NCI-H2107 treated with DMSO at 0.1 percent for 48 hours (cell line): Measurements from ENCODE around the gene TAS2R50.
"Not testable (repeated sequence)": the region's sequence is repeated elsewhere in the genome, so short reads cannot be mapped to it uniquely, and the experiment has no call there.

Experiments used
- DNase-seq: peaks from one replicate; lab custom pipeline; 2025; ENCODE audit not compliant: unreplicated experiment; lab: John Stamatoyannopoulos, UW

The TAS2R50 gene

DNA sequence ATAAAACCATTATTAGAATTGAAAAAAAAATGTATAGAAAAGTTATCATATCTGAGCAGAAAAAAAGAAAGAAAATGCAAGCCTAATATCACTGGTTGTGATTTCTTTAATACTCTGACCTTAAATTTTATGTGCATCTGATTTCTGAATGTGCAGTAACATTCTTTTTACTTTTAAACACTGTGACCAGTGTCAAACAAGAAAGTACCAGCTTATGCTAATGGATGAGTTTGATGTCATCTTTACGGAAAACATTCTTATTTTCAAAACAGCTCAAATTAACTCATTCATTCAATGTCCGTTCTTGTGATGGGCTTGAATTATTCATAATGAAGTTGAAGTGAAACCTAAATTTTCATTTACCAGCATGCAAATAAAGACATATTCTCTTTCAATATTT, at the start of gene TAS2R50:
Gene TAS2R50, minus strand, starts transcription at position 101 of the 400 bp plus-strand sequence. Its CDS starts 52 bp downstream, at position 49.
- no peak for DNase-seq

DNA sequence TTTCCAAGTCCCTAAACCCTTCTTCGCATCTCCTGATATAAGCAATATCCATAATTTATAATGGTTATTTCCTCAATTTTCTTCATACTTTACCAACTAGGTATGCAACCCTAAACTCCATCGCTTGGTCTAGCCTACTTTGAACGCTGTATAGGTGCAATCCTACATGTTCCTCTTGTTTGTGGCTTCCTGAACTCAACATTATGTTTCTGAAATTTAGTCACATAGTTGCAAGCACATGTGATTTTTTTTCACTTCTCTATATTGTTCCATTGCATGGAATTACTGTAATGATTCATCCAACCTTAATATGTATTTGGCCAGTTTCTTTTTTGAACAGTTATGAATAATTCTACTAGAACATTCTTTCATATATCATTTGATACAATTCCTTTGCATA, 47.2 kb upstream of the TAS2R50 start:
- not testable (repeated sequence) for DNase-seq

- no peak for DNase-seq
These were observed 44.6 kb upstream of the TAS2R50 start, which contains the start of gene TAS2R31 for GRCh38 chr12:11031307-11031706. Gene TAS2R31 (minus strand): TSS chr12:11031407. CDS start chr12:11031335, 72 bp downstream.

GRCh38 chr12:11026118-11026517, 39.4 kb upstream of the TAS2R50 start:
- no peak for DNase-seq

GRCh38 chr12:11023387-11023786, 36.7 kb upstream of the TAS2R50 start:
- DNase-seq: no peak

GRCh38 chr12:11022520-11022919, 35.8 kb upstream of the TAS2R50 start, which contains the start of gene TAS2R19:
Gene TAS2R19 (minus strand): TSS chr12:11022620. CDS start chr12:11022571, 49 bp downstream.
- DNase-seq: no peak

DNA sequence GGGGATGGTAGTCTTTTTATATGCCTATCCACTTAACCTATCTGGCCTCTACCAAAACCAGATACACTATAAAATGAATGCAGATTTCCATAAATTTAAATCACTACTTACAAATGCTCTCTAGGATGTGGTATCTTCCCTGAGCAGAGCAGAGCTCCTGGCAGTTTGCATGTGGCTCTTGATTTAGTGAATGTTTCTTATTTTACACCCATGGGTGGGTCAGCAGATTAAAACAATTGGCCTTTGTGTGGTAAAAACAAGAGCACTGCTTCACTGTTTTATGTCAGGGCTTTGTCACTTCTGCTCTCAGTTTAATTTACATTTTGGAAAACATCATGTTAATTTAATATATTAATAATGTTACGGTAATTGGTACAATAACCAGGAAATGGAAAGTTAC, 30.2 kb upstream of the TAS2R50 start:
- no peak for DNase-seq

DNA sequence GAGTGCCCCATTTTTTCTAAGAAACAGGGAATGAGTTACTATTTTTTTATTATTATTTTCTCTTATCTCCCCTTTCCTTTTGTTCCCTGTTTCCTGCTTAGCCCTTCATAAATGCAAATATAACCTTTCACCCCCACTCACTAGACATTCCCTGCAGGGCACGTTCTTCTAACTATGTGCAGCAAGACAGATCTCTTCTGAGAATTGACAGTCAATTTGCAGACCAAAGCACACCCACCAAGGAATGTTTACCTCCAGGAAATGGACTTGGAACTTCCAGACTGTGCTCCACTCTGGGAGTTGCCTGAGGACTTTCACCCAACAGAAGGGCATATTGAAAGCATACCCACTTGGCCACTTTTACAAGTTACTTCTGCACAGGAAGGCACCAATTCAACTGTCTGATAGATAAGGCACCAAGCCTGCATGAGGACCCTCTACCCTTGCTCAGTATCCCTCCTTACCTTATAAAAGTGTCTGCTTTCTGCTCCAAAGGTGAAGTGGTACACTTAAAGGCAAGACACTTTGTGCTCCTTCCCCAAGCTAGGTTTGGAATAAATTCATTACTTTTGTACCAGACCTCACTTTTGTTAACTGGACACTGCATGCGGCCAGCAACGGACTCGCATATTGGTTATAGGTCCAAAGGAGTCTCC, 29.2 kb upstream of the TAS2R50 start:
- DNase-seq: no peak

GRCh38 chr12:11014234-11014633, 27.5 kb upstream of the TAS2R50 start:
- DNase-seq: no peak

DNA sequence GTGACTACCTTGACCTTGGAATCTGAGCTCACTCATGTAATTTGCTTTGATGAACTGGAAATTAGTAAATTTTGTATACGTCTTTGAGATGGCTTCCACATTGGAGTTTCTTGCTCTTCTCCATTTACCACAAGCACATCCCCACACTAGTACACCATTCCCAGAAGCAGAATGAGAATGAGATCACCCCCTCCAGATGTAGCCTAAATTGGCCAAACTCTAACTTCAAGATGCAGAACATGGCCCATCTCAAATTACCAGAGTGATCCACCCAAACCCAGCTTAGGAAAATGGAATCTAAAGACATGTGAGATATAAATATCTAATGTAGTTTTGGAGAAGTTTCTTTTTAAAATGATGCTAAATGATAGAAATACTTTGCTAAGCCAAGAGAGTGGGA, 20.9 kb upstream of the TAS2R50 start:
- DNase-seq: no peak

DNA sequence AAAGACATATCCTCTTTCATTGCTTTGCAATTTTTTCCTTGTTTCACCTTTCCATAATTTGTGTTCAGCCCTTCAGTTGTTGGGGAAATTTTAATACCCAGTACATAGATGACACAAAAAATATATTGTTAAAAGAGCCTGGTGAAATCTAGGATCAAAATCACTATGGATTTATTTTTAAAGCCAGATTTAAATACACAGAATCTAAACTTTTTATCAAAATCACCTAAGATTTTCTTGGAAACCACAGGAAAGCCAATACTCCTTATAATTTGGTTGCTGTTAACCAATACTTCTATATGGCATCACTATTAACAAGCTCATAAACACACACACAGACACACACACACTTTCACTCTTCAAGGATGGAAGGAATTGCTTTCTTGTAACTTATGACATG, 11.5 kb upstream of the TAS2R50 start, which contains the start of gene TAS2R20:
Gene TAS2R20, minus strand, starts transcription at position 101 of the 400 bp plus-strand sequence. CDS start 429 bp downstream, outside the sequence.
- no peak for DNase-seq

DNA sequence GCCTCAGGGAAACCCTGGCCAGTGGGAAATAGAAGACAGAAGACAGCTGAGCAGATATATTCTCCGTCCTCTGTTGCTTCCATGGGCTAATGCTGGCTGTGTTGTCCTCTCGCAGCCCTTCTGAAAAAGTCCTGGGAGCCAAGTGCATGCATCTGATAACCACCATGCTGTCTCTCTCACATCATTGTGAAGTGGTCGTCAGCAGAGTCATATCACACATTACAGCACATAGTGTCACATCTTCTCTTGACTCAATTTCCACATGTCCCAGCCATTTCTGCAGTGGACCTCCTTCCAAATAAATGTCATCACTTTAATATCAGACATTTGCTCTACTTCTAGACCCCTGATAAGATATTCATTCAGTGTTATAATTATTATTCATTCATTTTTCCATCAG, 7.6 kb upstream of the TAS2R50 start:
- no peak for DNase-seq

- no peak for DNase-seq
These were observed 2.4 kb upstream of the TAS2R50 start for GRCh38 chr12:10989107-10989506.

DNA sequence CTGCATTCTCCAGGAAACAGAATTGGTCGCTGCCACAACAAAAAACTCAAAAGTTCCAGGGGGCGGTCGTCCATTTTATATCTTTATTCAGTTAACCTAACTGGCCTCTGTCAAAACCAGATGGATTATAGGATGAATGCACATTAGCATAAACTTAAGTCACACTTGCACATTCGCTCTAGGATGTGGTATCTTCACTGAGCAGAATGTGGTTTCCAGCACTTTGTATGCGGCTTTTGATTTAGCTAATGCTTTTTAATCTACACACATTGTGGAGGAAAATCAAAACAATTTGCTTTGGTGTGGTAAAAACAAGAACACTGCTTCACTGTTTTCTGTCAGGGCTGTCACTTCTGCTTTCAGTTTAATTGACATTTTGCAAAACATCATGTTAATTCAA, 4.5 kb downstream of the TAS2R50 start:
- no peak for DNase-seq

DNA sequence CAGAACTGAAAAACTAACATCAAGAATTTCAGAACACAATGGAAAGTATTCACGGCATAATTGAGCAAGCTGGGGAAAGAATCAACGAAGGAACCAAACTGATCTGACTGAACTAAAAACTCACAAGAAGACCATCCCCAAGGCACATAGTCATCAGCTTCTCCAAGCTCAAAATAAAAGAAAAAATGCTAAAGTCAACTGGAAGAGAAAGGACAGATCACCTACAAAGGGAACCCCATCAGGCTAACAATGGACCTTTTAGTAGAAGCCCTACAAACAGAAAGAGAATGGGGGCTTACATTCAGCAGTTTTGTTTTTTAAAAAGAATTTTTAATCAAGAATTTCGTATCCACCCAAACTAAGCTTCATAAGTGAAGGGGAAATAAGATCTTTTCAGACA, 11.7 kb downstream of the TAS2R50 start:
- no peak for DNase-seq

DNA sequence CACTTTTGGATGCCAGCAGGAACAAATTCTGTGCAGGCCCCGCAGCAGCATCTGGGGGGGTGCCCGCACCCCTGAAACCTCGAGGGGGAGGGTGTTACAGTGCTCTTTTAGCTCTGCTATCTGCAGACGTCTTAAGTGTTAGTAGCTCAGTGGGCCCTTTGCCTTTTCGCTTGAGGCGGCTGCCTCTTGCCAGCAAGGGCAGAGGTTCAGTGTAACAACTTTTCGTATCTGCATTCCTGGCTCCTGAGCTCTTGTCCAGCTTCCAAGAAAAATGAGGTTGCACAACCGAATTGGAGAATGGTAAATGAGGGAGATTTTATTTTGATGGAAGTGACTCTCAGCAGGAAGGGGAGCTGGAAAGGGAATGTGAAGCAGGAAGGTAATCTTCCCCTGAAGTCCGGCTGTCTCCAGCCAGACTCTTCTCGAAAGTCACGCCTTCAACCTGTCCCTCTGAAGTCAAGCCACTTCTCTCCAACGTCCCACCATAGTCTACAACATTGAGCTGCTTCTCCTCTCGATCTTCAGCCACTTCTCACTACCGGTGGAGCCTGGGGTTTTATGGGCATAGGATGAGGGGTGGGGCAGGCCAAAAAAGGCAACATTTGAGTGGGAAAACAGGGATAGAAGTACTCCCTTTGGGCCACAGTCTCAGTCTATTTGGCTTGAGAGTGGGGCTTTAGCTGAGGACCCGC, 17.8 kb downstream of the TAS2R50 start:
- no peak for DNase-seq

- no peak for DNase-seq
These were observed 19.3 kb downstream of the TAS2R50 start for GRCh38 chr12:10967409-10967808.

GRCh38 chr12:10966314-10966713, 20.4 kb downstream of the TAS2R50 start:
- DNase-seq: no peak

DNA sequence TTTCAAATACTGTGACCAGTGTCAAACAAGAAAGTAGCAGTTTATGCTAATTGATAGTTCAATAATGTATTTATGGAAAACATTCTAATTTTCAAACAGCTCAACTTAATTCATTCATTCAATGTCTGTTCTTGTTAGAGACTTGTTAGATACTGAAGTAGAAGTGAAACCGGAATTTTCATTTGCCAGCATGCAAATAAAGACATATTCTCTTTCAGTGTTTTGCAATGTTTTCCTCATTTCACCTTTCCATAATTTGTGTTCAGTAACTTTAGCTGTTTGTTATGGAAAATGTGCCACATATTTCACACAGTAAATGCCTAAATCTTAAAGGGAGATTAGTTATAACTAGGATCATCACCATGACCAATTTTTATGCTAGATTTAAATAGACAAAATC, 21.2 kb downstream of the TAS2R50 start:
- no peak for DNase-seq

- DNase-seq: no peak
These were observed 26.5 kb downstream of the TAS2R50 start for GRCh38 chr12:10960211-10960610.

DNA sequence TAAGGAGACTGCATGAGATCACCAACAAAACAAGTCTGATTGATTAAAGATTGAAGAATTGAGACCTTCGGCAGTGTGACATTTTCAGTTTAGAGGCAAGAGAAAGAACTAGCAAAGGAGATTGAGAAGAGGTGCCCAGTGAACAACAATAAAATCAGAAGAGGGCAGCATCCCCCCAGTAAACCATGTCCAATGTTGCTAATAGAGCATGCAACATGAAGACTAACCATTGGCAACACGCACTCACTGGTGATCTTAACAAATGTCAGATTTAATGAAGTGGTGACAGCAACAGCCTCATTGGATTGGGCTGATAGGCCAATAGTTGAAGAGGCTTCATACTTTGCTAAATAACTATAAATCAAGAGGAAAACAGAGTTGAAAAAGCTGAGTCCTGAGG, 26.9 kb downstream of the TAS2R50 start:
- no peak for DNase-seq

DNA sequence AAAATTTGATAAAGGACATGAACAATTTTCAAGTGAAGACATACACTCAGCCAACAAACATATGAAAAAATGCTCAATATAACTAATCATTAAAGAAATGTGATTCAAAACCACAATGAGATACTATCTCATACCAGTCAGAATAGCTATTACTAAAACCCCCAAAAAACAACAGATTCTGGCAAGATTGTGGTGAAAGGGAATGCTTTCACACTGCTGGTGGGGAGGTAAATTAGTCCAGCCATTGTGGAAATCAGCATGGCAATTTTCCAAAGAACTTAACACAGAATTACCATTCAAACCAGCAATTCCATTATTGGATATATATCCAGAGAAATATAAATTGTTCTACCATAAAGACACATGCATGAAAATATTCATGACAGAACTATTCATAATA, 29.0 kb downstream of the TAS2R50 start:
- DNase-seq: no peak
